ENCODE measurements around the gene STAMBP. TPM values are rescaled to one million over a fixed set of nuclear protein-coding genes. Genes with fewer than 3 reads are reported as not detected.
A peak's percentile ranks its signal among the peaks of the same experiment; 100 is the strongest.

STAMBP gene
- total RNA-seq, 1 experiment from 2014 or later: 32.2 TPM

GRCh38 chr2:73920577-73921545 lies 92.1 kb downstream of the STAMBP start:
- DNase-seq (no peak), ATAC-seq (0 out of 2 replicates have a peak, but pooled peaks have one; percentile 13)
- Histone ChIP-seq H3K4me1 (ENCODE audit: insufficient read depth, low read length) (peaks cover 13% of the 10 kb centered on the region), H3K9me3 (ENCODE audit: low read length) (no peaks in the 10 kb centered on the region), H3F3A (ENCODE audit: low read length, unreplicated experiment) (no peaks in the 10 kb centered on the region), H3K36me3 (ENCODE audit: low read depth, low read length) (no peaks in the 10 kb centered on the region), H3K27me3 (ENCODE audit: low read length) (no peaks in the 10 kb centered on the region), H3K9me2 (replicated peaks; ENCODE audit: low read length) (no peaks in the 10 kb centered on the region), H3K9ac (ENCODE audit: low read length) (no peak overlapping the region), H3K79me2 (ENCODE audit: low read length) (no peaks in the 10 kb centered on the region), H3K4me2 (ENCODE audit: low read length) (no peak overlapping the region), H2AFZ (ENCODE audit: low read length) (no peak overlapping the region), H3K4me3 (ENCODE audit: low read length) (no peak overlapping the region), H4K20me1 (ENCODE audit: low read length) (no peaks in the 10 kb centered on the region), H3K27ac (ENCODE audit: low read length) (no peak overlapping the region)
- intact Hi-C loops (cut with micrococcal nuclease): no loop called here
- no TSS peak for BruUV-seq (replicated peaks)
- ChIA-PET POLR2A (ENCODE audit: unreplicated experiment) (no interaction called here), CTCF (no interaction called here)
- TF ChIP-seq EZH2phosphoT487 (IDR thresholded peaks at IDR 0.05; ENCODE audit: borderline replicate concordance, low read length): no peak
- TF ChIP-seq EZH2 (IDR thresholded peaks at IDR 0.05; ENCODE audit: low read length, unreplicated experiment): no peak
- TF ChIP-seq CTCF (conservative IDR thresholded peaks at IDR 0.05; ENCODE audit: low read depth, low read length): peak; percentile 36; the same call in 1 of the 2 replicates

GRCh38 chr2:73921581-73921980 lies 92.8 kb downstream of the STAMBP start:
- no peak overlapping the region for H3K4me3 ChIP-seq (ENCODE audit: low read length)
- H3K4me1 ChIP-seq (ENCODE audit: insufficient read depth, low read length): peaks cover 18% of the 10 kb centered on the region
- H3K79me2 ChIP-seq (ENCODE audit: low read length): no peaks in the 10 kb centered on the region
- ATAC-seq (no peak), DNase-seq (no peak)
- no peaks in the 10 kb centered on the region for H3F3A ChIP-seq (ENCODE audit: low read length, unreplicated experiment)
- ChIA-PET POLR2A (ENCODE audit: unreplicated experiment) (no interaction called here), CTCF (no interaction called here)
- H3K4me2 ChIP-seq (ENCODE audit: low read length): no peak overlapping the region
- no peaks in the 10 kb centered on the region for H3K9me3 ChIP-seq (ENCODE audit: low read length)
- no peak for TF ChIP-seq EZH2 (IDR thresholded peaks at IDR 0.05; ENCODE audit: low read length, unreplicated experiment)
- no peak for TF ChIP-seq CTCF (conservative IDR thresholded peaks at IDR 0.05; ENCODE audit: low read depth, low read length)
- no peak for TF ChIP-seq EZH2phosphoT487 (IDR thresholded peaks at IDR 0.05; ENCODE audit: borderline replicate concordance, low read length)
- no peak overlapping the region for H3K27ac ChIP-seq (ENCODE audit: low read length)
- no peak overlapping the region for H2AFZ ChIP-seq (ENCODE audit: low read length)
- no TSS peak for BruUV-seq (replicated peaks)
- H4K20me1 ChIP-seq (ENCODE audit: low read length): no peaks in the 10 kb centered on the region
- intact Hi-C loops (cut with micrococcal nuclease): no loop called here
- no peaks in the 10 kb centered on the region for H3K9me2 ChIP-seq (replicated peaks; ENCODE audit: low read length)
- H3K9ac ChIP-seq (ENCODE audit: low read length): no peak overlapping the region
- H3K27me3 ChIP-seq (ENCODE audit: low read length): no peaks in the 10 kb centered on the region
- no peaks in the 10 kb centered on the region for H3K36me3 ChIP-seq (ENCODE audit: low read depth, low read length)

- Histone ChIP-seq H3K9me2 (replicated peaks; ENCODE audit: low read length) (no peaks in the 10 kb centered on the region), H3K79me2 (ENCODE audit: low read length) (peaks cover 10% of the 10 kb centered on the region), H3K9ac (ENCODE audit: low read length) (no peak overlapping the region), H3K27ac (ENCODE audit: low read length) (no peak overlapping the region), H3K4me3 (ENCODE audit: low read length) (no peak overlapping the region), H3K27me3 (ENCODE audit: low read length) (no peaks in the 10 kb centered on the region), H3F3A (ENCODE audit: low read length, unreplicated experiment) (no peaks in the 10 kb centered on the region), H3K4me1 (ENCODE audit: insufficient read depth, low read length) (peaks cover 19% of the 10 kb centered on the region), H4K20me1 (ENCODE audit: low read length) (no peaks in the 10 kb centered on the region), H3K9me3 (ENCODE audit: low read length) (no peaks in the 10 kb centered on the region), H2AFZ (ENCODE audit: low read length) (peak overlapping the region; percentile 33), H3K4me2 (ENCODE audit: low read length) (peak overlapping the region; percentile 22; the same call in 1 of the 2 replicates), H3K36me3 (ENCODE audit: low read depth, low read length) (no peaks in the 10 kb centered on the region)
- DNase-seq: peak; percentile 63
- intact Hi-C loops (cut with micrococcal nuclease): no loop called here
- ATAC-seq: no peak
- POLR2A ChIA-PET (ENCODE audit: unreplicated experiment): no interaction called here
- TF ChIP-seq CTCF (conservative IDR thresholded peaks at IDR 0.05; ENCODE audit: low read depth, low read length): no peak
- no peak for TF ChIP-seq EZH2phosphoT487 (IDR thresholded peaks at IDR 0.05; ENCODE audit: borderline replicate concordance, low read length)
- no peak for TF ChIP-seq EZH2 (IDR thresholded peaks at IDR 0.05; ENCODE audit: low read length, unreplicated experiment)
- no TSS peak for BruUV-seq (replicated peaks)
- CTCF ChIA-PET: no interaction called here
These were observed 93.9 kb downstream of the STAMBP start for GRCh38 chr2:73922681-73923080.

Data from PC-3 (cell line).